GM19452 (cell line): ENCODE results near the gene ROBO1.
"Not testable (repeated sequence)": the region's sequence is repeated elsewhere in the genome, so short reads cannot be mapped to it uniquely, and the experiment has no call there.

ENCODE experiments used
- ATAC-seq: cut with Tn5 transposase; IDR thresholded peaks from one replicate; pipeline ENCODE4 v1.9.1; 2021; ENCODE audit not compliant: unreplicated experiment

ROBO1 gene

GRCh38 chr3:78888635-78889034 is 879.2 kb downstream of the ROBO1 start:
- ATAC-seq, result no peak

- ATAC-seq, result no peak
These were observed 880.2 kb downstream of the ROBO1 start for GRCh38 chr3:78887547-78888011.

GRCh38 chr3:78887029-78887428 is 880.8 kb downstream of the ROBO1 start:
- ATAC-seq, result no peak

GRCh38 chr3:78884567-78884966 is 883.2 kb downstream of the ROBO1 start:
- not testable (repeated sequence) for ATAC-seq

GRCh38 chr3:78882251-78882650 is 885.5 kb downstream of the ROBO1 start:
- ATAC-seq, result no peak

- no peak for ATAC-seq
These were observed 886.3 kb downstream of the ROBO1 start for GRCh38 chr3:78881501-78881900.

GRCh38 chr3:78880603-78881461 is 887.0 kb downstream of the ROBO1 start:
- ATAC-seq, result no peak

GRCh38 chr3:78879295-78879860 is 888.4 kb downstream of the ROBO1 start:
- ATAC-seq, result no peak

- ATAC-seq, result no peak
These were observed 889.0 kb downstream of the ROBO1 start for GRCh38 chr3:78878789-78879188.

GRCh38 chr3:78878011-78878410 is 889.8 kb downstream of the ROBO1 start:
- ATAC-seq, result no peak

- ATAC-seq, result no peak
These were observed 891.9 kb downstream of the ROBO1 start for GRCh38 chr3:78875851-78876250.

- no peak for ATAC-seq
These were observed 892.4 kb downstream of the ROBO1 start for GRCh38 chr3:78875436-78875835.

- ATAC-seq, result no peak
These were observed 894.2 kb downstream of the ROBO1 start for GRCh38 chr3:78873641-78874040.

GRCh38 chr3:78872195-78872594 is 895.6 kb downstream of the ROBO1 start:
- no peak for ATAC-seq

- no peak for ATAC-seq
These were observed 896.8 kb downstream of the ROBO1 start for GRCh38 chr3:78871048-78871447.

- no peak for ATAC-seq
These were observed 897.3 kb downstream of the ROBO1 start for GRCh38 chr3:78870484-78870883.

GRCh38 chr3:78868570-78868969 is 899.2 kb downstream of the ROBO1 start:
- ATAC-seq, result no peak

- no peak for ATAC-seq
These were observed 900.1 kb downstream of the ROBO1 start for GRCh38 chr3:78867409-78868372.

GRCh38 chr3:78863306-78864203 is 904.2 kb downstream of the ROBO1 start:
- ATAC-seq, result no peak

GRCh38 chr3:78861156-78861555 is 906.6 kb downstream of the ROBO1 start:
- ATAC-seq, result no peak
